Measurements from ENCODE around the gene TTLL11.

DNA sequence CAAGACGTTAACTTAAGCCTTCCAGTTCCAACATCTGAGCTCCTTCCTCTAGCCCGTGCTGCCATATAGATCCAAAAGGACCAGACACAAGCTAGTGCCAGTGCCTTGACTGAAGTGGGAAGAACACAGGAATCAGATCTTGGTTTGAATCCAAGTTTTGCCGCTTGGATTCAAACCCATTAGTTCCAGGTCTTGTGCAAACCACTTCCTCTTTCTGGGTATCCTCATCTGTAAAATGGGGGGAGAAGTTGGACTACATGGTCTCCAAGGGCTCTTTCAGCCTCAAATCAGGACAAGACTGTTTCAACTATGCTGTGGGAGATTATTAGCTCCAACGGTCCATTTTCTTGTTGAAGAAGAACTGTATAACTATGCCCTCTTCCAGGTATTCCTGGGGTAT lies 32.6 kb downstream of the TTLL11 start:
- TF ChIP-seq CTCF (IDR thresholded peaks at IDR 0.05; ENCODE audit: low read depth, low read length) (no peak), POLR2A (IDR thresholded peaks at IDR 0.05; ENCODE audit: extremely low read depth, insufficient read length) (no peak), MYC (IDR thresholded peaks at IDR 0.05; ENCODE audit: low read depth, low read length) (no peak)
- TF ChIP-seq, protein P1, sequence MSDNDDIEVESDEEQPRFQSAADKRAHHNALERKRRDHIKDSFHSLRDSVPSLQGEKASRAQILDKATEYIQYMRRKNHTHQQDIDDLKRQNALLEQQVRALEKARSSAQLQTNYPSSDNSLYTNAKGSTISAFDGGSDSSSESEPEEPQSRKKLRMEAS (IDR thresholded peaks at IDR 0.05; ENCODE audit: low read depth, low read length): no peak
